Prostate gland (tissue), 2 donors: ENCODE results near the gene FHOD3.

Experiments used
- POLR2A ChIP-seq: fragments of 450-650 bp; IDR thresholded peaks from one replicate; pipeline ENCODE4 v1.6.1; 2016; ENCODE audit warnings: antibody characterized with exemption, mild to moderate bottlenecking
- POLR2AphosphoS5 ChIP-seq: sonication (generic); formaldehyde crosslinking; IDR thresholded peaks from one replicate; pipeline ENCODE4 v1.6.1; 2017; ENCODE audit warnings: antibody characterized with exemption
- TF ChIP-seq, protein P1 (sequence below), 4 experiments: fragments of 200-600 bp in 2 of 4; fragments of 450-650 bp in 2 of 4; sonication (generic) in 2 of 4; IDR thresholded peaks; 1 replicate in 3 of 4; 2 replicates in 1 of 4; pipeline ENCODE4 v1.5.1; 2016 to 2019; ENCODE audit warnings: antibody characterized with exemption in 4 of 4, mild to moderate bottlenecking in 2 of 4, moderate library complexity in 2 of 4

DNA sequence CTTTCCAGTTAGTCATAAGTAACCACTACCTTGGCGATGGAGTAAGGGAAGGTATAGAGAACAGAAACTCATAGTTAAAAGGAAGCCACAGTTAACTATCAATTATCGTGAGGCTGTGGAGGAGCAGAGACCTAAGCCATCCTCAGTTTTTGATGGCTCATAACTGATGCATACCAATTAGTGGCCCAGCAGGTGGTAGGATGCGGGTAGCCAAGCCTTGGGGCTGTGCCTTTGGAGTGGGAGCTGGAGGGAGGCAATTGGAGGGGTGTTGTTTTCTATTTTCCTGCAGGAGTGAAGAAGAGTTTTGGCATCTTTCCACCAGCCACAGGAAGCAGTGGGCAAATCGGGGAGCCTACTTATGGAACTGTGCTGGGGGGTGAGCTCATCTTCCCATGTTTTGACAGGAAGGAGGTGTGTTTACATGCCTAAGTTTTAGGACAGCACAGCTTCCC is 336.5 kb downstream of the FHOD3 start:
- TF ChIP-seq, protein P1, sequence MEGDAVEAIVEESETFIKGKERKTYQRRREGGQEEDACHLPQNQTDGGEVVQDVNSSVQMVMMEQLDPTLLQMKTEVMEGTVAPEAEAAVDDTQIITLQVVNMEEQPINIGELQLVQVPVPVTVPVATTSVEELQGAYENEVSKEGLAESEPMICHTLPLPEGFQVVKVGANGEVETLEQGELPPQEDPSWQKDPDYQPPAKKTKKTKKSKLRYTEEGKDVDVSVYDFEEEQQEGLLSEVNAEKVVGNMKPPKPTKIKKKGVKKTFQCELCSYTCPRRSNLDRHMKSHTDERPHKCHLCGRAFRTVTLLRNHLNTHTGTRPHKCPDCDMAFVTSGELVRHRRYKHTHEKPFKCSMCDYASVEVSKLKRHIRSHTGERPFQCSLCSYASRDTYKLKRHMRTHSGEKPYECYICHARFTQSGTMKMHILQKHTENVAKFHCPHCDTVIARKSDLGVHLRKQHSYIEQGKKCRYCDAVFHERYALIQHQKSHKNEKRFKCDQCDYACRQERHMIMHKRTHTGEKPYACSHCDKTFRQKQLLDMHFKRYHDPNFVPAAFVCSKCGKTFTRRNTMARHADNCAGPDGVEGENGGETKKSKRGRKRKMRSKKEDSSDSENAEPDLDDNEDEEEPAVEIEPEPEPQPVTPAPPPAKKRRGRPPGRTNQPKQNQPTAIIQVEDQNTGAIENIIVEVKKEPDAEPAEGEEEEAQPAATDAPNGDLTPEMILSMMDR (IDR thresholded peaks at IDR 0.05) = no peak
- no peak for TF ChIP-seq POLR2AphosphoS5
- no peak for TF ChIP-seq POLR2A
